Measurements from ENCODE around the gene UBA6. TPM values are rescaled to one million over a fixed set of nuclear protein-coding genes. Genes with fewer than 3 reads are reported as not detected.

Gene UBA6
- total and polyA plus RNA-seq, 9 of the 15 experiments (the other 6 are each of a cell fraction or from before 2014, with no cell fraction given): 22.9 to 139 (median 94.6) TPM

- TF ChIP-seq ZBTB33 (CRISPR knock-in tag; IDR thresholded peaks at IDR 0.05): no peak
- peak; percentile 99 for TF ChIP-seq ZNF717 (CRISPR knock-in tag; IDR thresholded peaks at IDR 0.05)
- peak; percentile 70 for TF ChIP-seq EP400 (IDR thresholded peaks at IDR 0.05)
- peak; percentile 100 for TF ChIP-seq ZNF197 (CRISPR knock-in tag; IDR thresholded peaks at IDR 0.05; ENCODE audit: low read depth)
- TF ChIP-seq CLOCK (CRISPR knock-in tag; IDR thresholded peaks at IDR 0.05; ENCODE audit: borderline replicate concordance): peak; percentile 98
- peak; percentile 98 for TF ChIP-seq ZBTB12 (CRISPR knock-in tag; IDR thresholded peaks at IDR 0.05)
- TF ChIP-seq SAFB2 (IDR thresholded peaks at IDR 0.05; ENCODE audit: borderline replicate concordance, low read depth, low read length, severe bottlenecking): no peak
- TF ChIP-seq L3MBTL2 (IDR thresholded peaks at IDR 0.05): peak; percentile 69
- no peak for TF ChIP-seq CHD7 (IDR thresholded peaks at IDR 0.05; ENCODE audit: low read depth, low read length)
These were observed 21.0 kb upstream of the UBA6 start (continued) for GRCh38 chr4:67721770-67722597.

Measured in K562 (cell line).